ENCODE data around the gene KLHL5. TPM values are rescaled to one million over a fixed set of nuclear protein-coding genes. Genes with fewer than 3 reads are reported as not detected.

KLHL5 gene
- total RNA-seq, 1 experiment from 2014 or later, result 147 TPM

GRCh38 chr4:39039108-39039507, 22.9 kb upstream of the KLHL5 start:
- Histone ChIP-seq H3K27ac (ENCODE audit: low read length) (peak overlapping the region; percentile 21; the same call in 1 of the 2 replicates), H3K9me3 (ENCODE audit: low read length) (no peaks in the 10 kb centered on the region), H3K4me1 (ENCODE audit: low read length) (peaks cover 78% of the 10 kb centered on the region), H3K9me2 (replicated peaks; ENCODE audit: insufficient read depth, low read length) (no peaks in the 10 kb centered on the region), H4K20me1 (ENCODE audit: insufficient read depth, low read depth, low read length) (no peaks in the 10 kb centered on the region), H3K9ac (ENCODE audit: low read length) (no peak overlapping the region), H3K4me2 (ENCODE audit: low read depth, low read length, poor library complexity, severe bottlenecking) (no peak overlapping the region), H3K27me3 (ENCODE audit: low read length) (no peaks in the 10 kb centered on the region), H3K4me3 (ENCODE audit: low read length) (no peak overlapping the region), H2AFZ (ENCODE audit: low read length) (no peak overlapping the region), H3K36me3 (ENCODE audit: insufficient read depth, low read length) (no peaks in the 10 kb centered on the region), H3K79me2 (ENCODE audit: low read length) (no peaks in the 10 kb centered on the region; the same call in 1 of the 2 replicates)
- DNase-seq, result no peak

- no peaks in the 10 kb centered on the region for H3K9me2 ChIP-seq (replicated peaks; ENCODE audit: insufficient read depth, low read length)
- 0 out of 2 replicates have a peak overlapping the region, but pooled peaks have one; percentile 24 for H3K4me3 ChIP-seq (ENCODE audit: low read length)
- no peaks in the 10 kb centered on the region for H3K27me3 ChIP-seq (ENCODE audit: low read length)
- peaks cover 22% of the 10 kb centered on the region for H3K79me2 ChIP-seq (ENCODE audit: low read length)
- peak overlapping the region; percentile 95 for H3K27ac ChIP-seq (ENCODE audit: low read length)
- H2AFZ ChIP-seq (ENCODE audit: low read length), result peak overlapping the region; percentile 35
- peak overlapping the region; percentile 58 for H3K4me2 ChIP-seq (ENCODE audit: low read depth, low read length, poor library complexity, severe bottlenecking)
- no peak for DNase-seq
- peaks cover 64% of the 10 kb centered on the region for H3K4me1 ChIP-seq (ENCODE audit: low read length)
- H3K9me3 ChIP-seq (ENCODE audit: low read length), result no peaks in the 10 kb centered on the region
- peaks cover under 1% of the 10 kb centered on the region; the same call in 1 of the 2 replicates for H3K36me3 ChIP-seq (ENCODE audit: insufficient read depth, low read length)
- H4K20me1 ChIP-seq (ENCODE audit: insufficient read depth, low read depth, low read length), result no peaks in the 10 kb centered on the region
- H3K9ac ChIP-seq (ENCODE audit: low read length), result peak overlapping the region; percentile 51
These were observed 19.7 kb upstream of the KLHL5 start for GRCh38 chr4:39042366-39042765.

- Histone ChIP-seq H3K27me3 (ENCODE audit: low read length) (no peaks in the 10 kb centered on the region), H3K27ac (ENCODE audit: low read length) (peak overlapping the region; percentile 95), H3K9me2 (replicated peaks; ENCODE audit: insufficient read depth, low read length) (no peaks in the 10 kb centered on the region), H3K9ac (ENCODE audit: low read length) (peak overlapping the region; percentile 90), H3K4me3 (ENCODE audit: low read length) (peak overlapping the region; percentile 93), H3K4me1 (ENCODE audit: low read length) (peaks cover 64% of the 10 kb centered on the region), H3K4me2 (ENCODE audit: low read depth, low read length, poor library complexity, severe bottlenecking) (peak overlapping the region; percentile 77), H2AFZ (ENCODE audit: low read length) (0 out of 2 replicates have a peak overlapping the region, but pooled peaks have one; percentile 23), H3K36me3 (ENCODE audit: insufficient read depth, low read length) (peaks cover 4% of the 10 kb centered on the region; the same call in 1 of the 2 replicates), H3K9me3 (ENCODE audit: low read length) (no peaks in the 10 kb centered on the region), H4K20me1 (ENCODE audit: insufficient read depth, low read depth, low read length) (no peaks in the 10 kb centered on the region; the same call in 1 of the 2 replicates), H3K79me2 (ENCODE audit: low read length) (peaks cover 31% of the 10 kb centered on the region)
- DNase-seq, result peak; percentile 87
These were observed 18.8 kb upstream of the KLHL5 start for GRCh38 chr4:39043058-39043860.

- Histone ChIP-seq H3K4me1 (ENCODE audit: low read length) (peaks cover 66% of the 10 kb centered on the region), H3K9me3 (ENCODE audit: low read length) (no peaks in the 10 kb centered on the region), H4K20me1 (ENCODE audit: insufficient read depth, low read depth, low read length) (no peaks in the 10 kb centered on the region; the same call in 1 of the 2 replicates), H3K4me3 (ENCODE audit: low read length) (peak overlapping the region; percentile 93), H3K9me2 (replicated peaks; ENCODE audit: insufficient read depth, low read length) (no peaks in the 10 kb centered on the region), H3K79me2 (ENCODE audit: low read length) (peaks cover 38% of the 10 kb centered on the region), H2AFZ (ENCODE audit: low read length) (0 out of 2 replicates have a peak overlapping the region, but pooled peaks have one; percentile 23), H3K9ac (ENCODE audit: low read length) (peak overlapping the region; percentile 90), H3K4me2 (ENCODE audit: low read depth, low read length, poor library complexity, severe bottlenecking) (peak overlapping the region; percentile 77), H3K27me3 (ENCODE audit: low read length) (no peaks in the 10 kb centered on the region), H3K27ac (ENCODE audit: low read length) (peak overlapping the region; percentile 95), H3K36me3 (ENCODE audit: insufficient read depth, low read length) (peaks cover 6% of the 10 kb centered on the region)
- DNase-seq, result peak; percentile 90
These were observed 18.1 kb upstream of the KLHL5 start for GRCh38 chr4:39043861-39044363.

GRCh38 chr4:39044364-39044955, 17.6 kb upstream of the KLHL5 start:
- H4K20me1 ChIP-seq (ENCODE audit: insufficient read depth, low read depth, low read length), result no peaks in the 10 kb centered on the region; the same call in 1 of the 2 replicates
- H3K9ac ChIP-seq (ENCODE audit: low read length), result peak overlapping the region; percentile 90
- no peaks in the 10 kb centered on the region for H3K27me3 ChIP-seq (ENCODE audit: low read length)
- no peaks in the 10 kb centered on the region for H3K9me2 ChIP-seq (replicated peaks; ENCODE audit: insufficient read depth, low read length)
- DNase-seq, result peak; percentile 96
- H3K4me2 ChIP-seq (ENCODE audit: low read depth, low read length, poor library complexity, severe bottlenecking), result peak overlapping the region; percentile 77
- no peaks in the 10 kb centered on the region for H3K9me3 ChIP-seq (ENCODE audit: low read length)
- H3K4me1 ChIP-seq (ENCODE audit: low read length), result peaks cover 71% of the 10 kb centered on the region
- peaks cover 10% of the 10 kb centered on the region for H3K36me3 ChIP-seq (ENCODE audit: insufficient read depth, low read length)
- H3K79me2 ChIP-seq (ENCODE audit: low read length), result peaks cover 43% of the 10 kb centered on the region
- H3K4me3 ChIP-seq (ENCODE audit: low read length), result peak overlapping the region; percentile 93
- peak overlapping the region; percentile 95 for H3K27ac ChIP-seq (ENCODE audit: low read length)
- H2AFZ ChIP-seq (ENCODE audit: low read length), result no peak overlapping the region

- Histone ChIP-seq H3K4me1 (ENCODE audit: low read length) (peaks cover 75% of the 10 kb centered on the region), H3K9ac (ENCODE audit: low read length) (peak overlapping the region; percentile 90), H3K9me3 (ENCODE audit: low read length) (no peaks in the 10 kb centered on the region), H3K27me3 (ENCODE audit: low read length) (no peaks in the 10 kb centered on the region), H4K20me1 (ENCODE audit: insufficient read depth, low read depth, low read length) (no peaks in the 10 kb centered on the region; the same call in 1 of the 2 replicates), H3K4me3 (ENCODE audit: low read length) (peak overlapping the region; percentile 93), H3K4me2 (ENCODE audit: low read depth, low read length, poor library complexity, severe bottlenecking) (peak overlapping the region; percentile 77), H2AFZ (ENCODE audit: low read length) (no peak overlapping the region), H3K9me2 (replicated peaks; ENCODE audit: insufficient read depth, low read length) (no peaks in the 10 kb centered on the region), H3K79me2 (ENCODE audit: low read length) (peaks cover 49% of the 10 kb centered on the region), H3K36me3 (ENCODE audit: insufficient read depth, low read length) (peaks cover 10% of the 10 kb centered on the region), H3K27ac (ENCODE audit: low read length) (peak overlapping the region; percentile 95)
- peak; percentile 70 for DNase-seq
These were observed 16.8 kb upstream of the KLHL5 start for GRCh38 chr4:39044956-39045826.

GRCh38 chr4:39045827-39046221, 16.2 kb upstream of the KLHL5 start:
- peak; percentile 80 for DNase-seq
- Histone ChIP-seq H3K79me2 (ENCODE audit: low read length) (peaks cover 56% of the 10 kb centered on the region), H2AFZ (ENCODE audit: low read length) (no peak overlapping the region), H3K27me3 (ENCODE audit: low read length) (no peaks in the 10 kb centered on the region), H3K4me1 (ENCODE audit: low read length) (peaks cover 80% of the 10 kb centered on the region), H3K36me3 (ENCODE audit: insufficient read depth, low read length) (peaks cover 15% of the 10 kb centered on the region), H3K4me3 (ENCODE audit: low read length) (peak overlapping the region; percentile 93), H3K9me2 (replicated peaks; ENCODE audit: insufficient read depth, low read length) (no peaks in the 10 kb centered on the region), H4K20me1 (ENCODE audit: insufficient read depth, low read depth, low read length) (no peaks in the 10 kb centered on the region; the same call in 1 of the 2 replicates), H3K27ac (ENCODE audit: low read length) (peak overlapping the region; percentile 95), H3K9me3 (ENCODE audit: low read length) (no peaks in the 10 kb centered on the region), H3K9ac (ENCODE audit: low read length) (peak overlapping the region; percentile 90), H3K4me2 (ENCODE audit: low read depth, low read length, poor library complexity, severe bottlenecking) (peak overlapping the region; percentile 77)
